DMS53 treated with DMSO at 0.1 percent for 48 hours (cell line): ENCODE data around the gene ZKSCAN1.
"Not testable (repeated sequence)": the region's sequence is repeated elsewhere in the genome, so short reads cannot be mapped to it uniquely, and the experiment has no call there.

Experiments used
- DNase-seq: peaks from one replicate; lab custom pipeline; 2025; ENCODE audit not compliant: unreplicated experiment; lab: John Stamatoyannopoulos, UW

Gene ZKSCAN1

DNA sequence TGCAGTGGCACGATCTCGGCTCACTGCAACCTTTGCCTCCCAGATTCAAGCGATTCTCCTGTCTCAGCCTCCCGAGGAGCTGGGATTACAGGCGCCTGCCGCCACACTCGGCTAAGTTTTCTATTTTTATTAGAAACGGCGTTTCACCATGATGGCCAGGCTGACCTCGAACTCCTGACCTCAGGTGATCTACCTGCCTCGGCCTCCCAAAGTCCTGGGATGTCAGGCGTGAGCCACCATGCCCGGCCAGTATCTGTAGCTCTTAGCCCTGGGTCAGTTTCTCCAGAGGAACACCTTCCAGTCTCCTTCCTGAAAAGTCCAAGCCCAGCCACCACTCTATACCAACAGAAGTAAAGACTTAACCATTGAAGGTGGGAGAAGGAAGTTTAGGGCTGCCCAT, 15.2 kb upstream of the ZKSCAN1 start:
- no peak for DNase-seq

DNA sequence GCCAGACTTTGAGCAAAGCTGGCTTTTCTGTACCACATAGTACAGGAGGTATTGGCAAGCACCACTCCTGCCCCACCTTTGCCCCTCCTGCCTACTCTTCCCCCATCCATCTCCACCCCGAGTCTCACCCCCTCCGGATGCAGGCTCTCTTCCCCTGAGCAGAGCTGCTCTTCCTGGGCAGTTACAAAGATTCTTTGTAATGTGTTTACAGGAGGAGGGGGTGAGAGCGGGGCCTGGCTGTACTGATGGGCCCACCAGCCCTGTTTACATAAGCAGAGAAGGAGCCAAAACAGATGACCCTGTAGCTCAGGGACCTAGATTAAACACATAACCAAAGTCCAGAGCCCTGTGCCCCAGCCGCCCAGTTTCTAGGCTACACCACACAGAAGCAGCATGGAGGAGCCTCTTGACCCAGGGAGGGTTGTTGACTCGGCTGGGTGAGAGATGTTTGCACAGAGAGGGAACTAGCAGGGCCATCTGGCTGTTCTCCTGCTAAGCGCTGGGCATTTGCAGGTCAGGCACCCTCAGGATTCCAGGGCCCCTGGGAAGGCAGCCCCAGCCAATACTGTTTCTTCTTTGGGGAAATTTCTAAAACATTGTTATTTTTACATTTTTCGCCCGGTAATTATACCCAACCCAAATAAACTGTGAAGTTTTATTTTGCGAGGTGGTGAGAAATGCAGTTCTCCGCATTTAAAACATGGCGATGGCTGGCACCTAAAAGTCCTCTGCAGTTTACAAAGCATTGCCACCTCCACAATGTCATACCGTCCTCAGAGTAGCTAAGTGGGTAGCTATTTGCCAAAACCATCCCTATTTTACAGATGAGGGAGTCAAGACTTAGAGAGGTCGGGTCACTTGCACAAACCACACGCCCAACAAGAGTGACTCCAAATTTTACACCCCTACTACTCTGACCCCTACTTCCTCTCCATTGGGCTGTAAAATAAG, 11.4 kb upstream of the ZKSCAN1 start:
- peak; percentile 99 for DNase-seq

DNA sequence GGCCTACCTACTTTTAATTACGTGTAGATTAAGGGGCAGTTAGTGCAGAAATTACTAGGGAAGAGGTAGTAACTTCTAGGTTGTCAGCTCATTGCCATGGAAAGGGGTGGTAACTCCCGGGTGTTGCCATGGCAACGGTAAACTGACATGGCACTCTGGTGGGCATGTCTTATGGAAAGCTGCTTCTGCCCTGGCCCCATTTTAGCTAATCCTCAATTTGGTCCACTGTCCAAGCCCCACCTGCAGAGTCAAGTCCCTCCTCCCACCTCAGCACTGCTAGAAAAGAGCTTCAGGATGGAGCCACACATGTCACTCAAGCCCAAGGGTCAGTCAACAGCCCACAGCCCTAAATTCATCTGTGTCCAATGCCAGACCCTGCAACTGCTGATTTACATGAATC, 7.5 kb upstream of the ZKSCAN1 start:
- DNase-seq, result no peak

GRCh38 chr7:100008525-100008924, 6.9 kb upstream of the ZKSCAN1 start:
- DNase-seq, result peak; percentile 75

GRCh38 chr7:100009952-100010351, 5.4 kb upstream of the ZKSCAN1 start:
- DNase-seq, result not testable (repeated sequence)

- DNase-seq, result no peak
These were observed 4.5 kb upstream of the ZKSCAN1 start for GRCh38 chr7:100010901-100011300.

GRCh38 chr7:100011516-100011915, 3.9 kb upstream of the ZKSCAN1 start:
- DNase-seq, result no peak

DNA sequence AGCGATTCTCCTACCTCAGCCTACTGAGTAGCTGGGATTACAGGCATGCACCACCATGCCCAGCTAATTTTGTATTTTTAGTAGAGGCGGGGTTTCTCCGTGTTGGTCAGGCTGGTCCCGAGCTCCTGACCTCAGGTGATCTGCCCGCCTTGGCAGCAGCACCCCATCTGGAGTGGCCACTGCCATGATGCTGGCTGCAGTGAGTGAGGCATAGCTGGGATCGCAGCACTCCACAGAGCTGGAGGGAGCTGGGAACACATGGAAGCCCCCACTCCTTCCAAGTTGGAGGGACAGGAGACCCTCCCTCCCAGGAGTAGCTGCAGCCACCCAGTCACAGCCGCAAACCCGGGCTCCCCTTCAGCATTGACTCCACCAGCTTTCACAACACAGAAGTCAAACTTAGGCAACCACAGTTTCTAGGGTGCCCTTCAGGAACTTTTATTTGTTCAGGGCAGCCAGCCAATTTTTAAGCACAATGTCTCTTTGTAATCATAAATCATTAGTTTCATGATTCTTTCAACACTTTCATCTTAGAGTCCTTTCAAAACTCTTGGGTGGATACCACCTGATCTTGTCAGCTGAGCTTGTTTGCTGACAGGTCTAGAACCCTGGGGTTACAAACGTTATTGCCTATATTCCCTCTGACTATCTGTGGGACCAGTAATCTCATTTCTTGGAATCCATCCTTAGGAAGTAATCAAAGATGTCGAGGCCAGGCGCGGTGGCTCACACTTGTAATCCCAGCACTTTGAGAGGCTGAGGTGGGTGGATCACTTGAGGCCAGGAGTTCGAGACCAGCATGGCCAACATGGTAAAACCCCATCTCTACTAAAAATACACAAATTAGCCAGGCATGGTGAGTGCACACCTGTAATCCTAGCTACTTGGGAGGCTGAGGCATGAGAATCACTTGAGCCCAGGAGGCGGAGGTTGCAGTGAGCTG, 2.7 kb upstream of the ZKSCAN1 start:
- not testable (repeated sequence) for DNase-seq

DNA sequence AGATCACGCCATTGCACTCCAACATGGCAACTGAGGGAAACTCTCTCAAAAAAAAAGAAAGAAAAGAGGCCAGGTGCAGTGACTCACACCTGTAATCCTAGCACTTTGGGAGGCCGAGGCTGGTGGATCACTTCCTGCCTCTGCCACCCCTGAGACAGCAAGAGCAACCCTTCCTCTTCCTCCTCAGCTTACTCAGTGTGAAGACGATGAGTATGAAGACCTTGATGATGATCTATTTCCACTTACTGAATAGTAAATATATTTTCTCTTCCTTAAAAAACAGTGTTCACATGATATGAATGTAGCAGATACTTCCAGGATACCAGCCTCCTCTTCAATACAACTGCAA, 2.1 kb upstream of the ZKSCAN1 start:
- peak; percentile 80 for DNase-seq

- no peak for DNase-seq
These were observed 962 bp downstream of the ZKSCAN1 start for GRCh38 chr7:100016215-100016901.

DNA sequence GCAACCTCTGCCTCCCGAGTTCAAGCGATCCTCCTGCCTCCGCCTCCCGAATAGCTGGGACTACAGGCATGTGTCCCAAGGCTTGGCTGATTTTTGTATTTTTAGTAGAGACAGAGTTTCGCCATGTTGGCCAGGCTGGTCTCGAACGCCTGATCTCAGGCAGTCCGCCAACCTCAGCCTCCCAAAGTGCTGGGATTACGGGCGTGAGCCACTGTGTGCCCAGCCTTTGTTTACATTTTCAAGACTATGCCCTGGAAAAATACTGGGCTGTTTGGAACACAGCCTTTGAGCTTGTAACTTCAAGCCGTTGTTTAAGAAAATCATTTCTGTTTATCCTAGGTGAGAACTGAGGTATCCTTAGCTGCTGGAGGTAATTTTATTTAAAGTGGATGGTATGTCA, 1.9 kb downstream of the ZKSCAN1 start:
- no peak for DNase-seq

GRCh38 chr7:100017875-100018274, 2.5 kb downstream of the ZKSCAN1 start:
- no peak for DNase-seq

- no peak for DNase-seq
These were observed 4.5 kb downstream of the ZKSCAN1 start for GRCh38 chr7:100019908-100020307.

DNA sequence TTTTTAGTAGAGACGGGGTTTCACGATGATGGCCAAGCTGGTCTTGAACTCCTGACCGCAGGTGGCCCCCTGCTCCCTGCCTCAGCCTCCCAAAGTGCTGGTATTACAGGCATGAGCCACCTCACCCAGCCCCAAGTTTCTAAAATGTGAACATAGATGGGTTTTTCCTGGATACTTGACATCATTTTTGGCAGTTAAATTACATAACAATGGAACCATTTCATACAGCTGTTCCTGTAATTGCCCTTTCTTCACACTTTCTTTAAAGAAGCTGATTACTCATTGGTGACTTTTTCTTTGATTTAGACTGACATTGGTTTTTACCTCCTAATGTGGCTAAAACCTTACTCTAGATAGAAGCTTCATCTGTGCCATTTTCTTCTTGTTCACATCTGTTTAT, 5.9 kb downstream of the ZKSCAN1 start:
- DNase-seq, result no peak

GRCh38 chr7:100022621-100023020, 7.2 kb downstream of the ZKSCAN1 start:
- no peak for DNase-seq

DNA sequence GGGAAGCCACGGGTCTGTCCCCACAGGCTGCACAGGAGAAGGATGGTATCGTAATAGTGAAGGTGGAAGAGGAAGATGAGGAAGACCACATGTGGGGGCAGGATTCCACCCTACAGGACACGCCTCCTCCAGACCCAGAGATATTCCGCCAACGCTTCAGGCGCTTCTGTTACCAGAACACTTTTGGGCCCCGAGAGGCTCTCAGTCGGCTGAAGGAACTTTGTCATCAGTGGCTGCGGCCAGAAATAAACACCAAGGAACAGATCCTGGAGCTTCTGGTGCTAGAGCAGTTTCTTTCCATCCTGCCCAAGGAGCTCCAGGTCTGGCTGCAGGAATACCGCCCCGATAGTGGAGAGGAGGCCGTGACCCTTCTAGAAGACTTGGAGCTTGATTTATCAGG, 8.1 kb downstream of the ZKSCAN1 start:
- no peak for DNase-seq

- DNase-seq, result no peak
These were observed 8.7 kb downstream of the ZKSCAN1 start for GRCh38 chr7:100024020-100024619.

- DNase-seq, result no peak
These were observed 11.8 kb downstream of the ZKSCAN1 start for GRCh38 chr7:100027197-100027596.

DNA sequence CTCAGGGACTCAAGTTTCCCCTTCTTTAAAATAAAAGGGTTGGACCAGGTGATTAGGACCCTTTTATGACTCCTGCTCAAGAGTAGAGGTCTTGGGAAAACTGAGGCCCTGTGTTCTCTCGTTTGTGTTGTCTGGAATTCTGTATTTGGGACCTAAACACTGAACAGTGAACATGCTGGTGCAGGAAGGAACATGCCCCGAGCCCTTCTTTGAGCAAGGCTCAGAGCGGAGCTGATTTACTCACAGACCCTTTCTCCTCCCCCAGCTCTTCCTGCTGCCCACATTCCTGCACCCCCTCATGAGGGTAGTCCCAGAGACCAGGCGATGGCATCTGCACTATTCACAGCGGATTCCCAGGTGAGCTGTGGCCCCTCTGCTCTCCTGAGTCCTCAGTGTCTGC, 14.2 kb downstream of the ZKSCAN1 start:
- DNase-seq, result no peak

GRCh38 chr7:100033526-100033925, 18.1 kb downstream of the ZKSCAN1 start:
- DNase-seq, result no peak
